ENCODE results near the gene PRKN. TPM values are rescaled to one million over a fixed set of nuclear protein-coding genes. Genes with fewer than 3 reads are reported as not detected.
"Not testable (repeated sequence)": the region's sequence is repeated elsewhere in the genome, so short reads cannot be mapped to it uniquely, and the experiment has no call there.

Gene PRKN
- total RNA-seq, 1 donor = 6.1 TPM

- no peak overlapping the region for H3K4me3 ChIP-seq (ENCODE audit: low read length)
- no peaks in the 10 kb centered on the region for H3K4me1 ChIP-seq (ENCODE audit: insufficient read depth, low read length)
- no peaks in the 10 kb centered on the region for H3K27me3 ChIP-seq (ENCODE audit: insufficient read depth, low read length)
- H3K9me3 ChIP-seq (ENCODE audit: low read depth, low read length) = no peaks in the 10 kb centered on the region
Measured at GRCh38 chr6:161908872-161909271, 818.7 kb downstream of the PRKN start.

- Histone ChIP-seq H3K4me1 (ENCODE audit: insufficient read depth, low read length) (no peaks in the 10 kb centered on the region), H3K4me3 (ENCODE audit: low read length) (no peak overlapping the region), H3K9me3 (ENCODE audit: low read depth, low read length) (no peaks in the 10 kb centered on the region)
Measured at GRCh38 chr6:161906571-161906970, 821.0 kb downstream of the PRKN start.

GRCh38 chr6:161903584-161904212 lies 823.9 kb downstream of the PRKN start:
- Histone ChIP-seq H3K4me1 (ENCODE audit: insufficient read depth, low read length) (no peaks in the 10 kb centered on the region), H3K4me3 (ENCODE audit: low read length) (no peak overlapping the region), H3K9me3 (ENCODE audit: low read depth, low read length) (no peaks in the 10 kb centered on the region), H3K27me3 (ENCODE audit: insufficient read depth, low read length) (no peaks in the 10 kb centered on the region)

More at GRCh38 chr6:161906571-161906970, 821.0 kb downstream of the PRKN start:
- H3K27me3 ChIP-seq (ENCODE audit: insufficient read depth, low read length) = no peaks in the 10 kb centered on the region

GRCh38 chr6:161901740-161902426 lies 825.7 kb downstream of the PRKN start:
- H3K4me1 ChIP-seq (ENCODE audit: insufficient read depth, low read length) = no peaks in the 10 kb centered on the region
- no peaks in the 10 kb centered on the region for H3K9me3 ChIP-seq (ENCODE audit: low read depth, low read length)
- H3K4me3 ChIP-seq (ENCODE audit: low read length) = no peak overlapping the region
- H3K27me3 ChIP-seq (ENCODE audit: insufficient read depth, low read length) = no peaks in the 10 kb centered on the region

GRCh38 chr6:161894436-161894835 lies 833.1 kb downstream of the PRKN start:
- Histone ChIP-seq H3K4me3 (ENCODE audit: low read length) (no peak overlapping the region), H3K27me3 (ENCODE audit: insufficient read depth, low read length) (no peaks in the 10 kb centered on the region), H3K9me3 (ENCODE audit: low read depth, low read length) (no peaks in the 10 kb centered on the region), H3K4me1 (ENCODE audit: insufficient read depth, low read length) (no peaks in the 10 kb centered on the region)

- Histone ChIP-seq H3K4me3 (ENCODE audit: low read length) (no peak overlapping the region), H3K27me3 (ENCODE audit: insufficient read depth, low read length) (no peaks in the 10 kb centered on the region), H3K4me1 (ENCODE audit: insufficient read depth, low read length) (no peaks in the 10 kb centered on the region), H3K9me3 (ENCODE audit: low read depth, low read length) (no peaks in the 10 kb centered on the region)
Measured at GRCh38 chr6:161891542-161891941, 836.0 kb downstream of the PRKN start.

- no peaks in the 10 kb centered on the region for H3K9me3 ChIP-seq (ENCODE audit: low read depth, low read length)
- no peak overlapping the region for H3K4me3 ChIP-seq (ENCODE audit: low read length)
- H3K27me3 ChIP-seq (ENCODE audit: insufficient read depth, low read length) = no peaks in the 10 kb centered on the region
Measured at GRCh38 chr6:161890832-161891297, 836.7 kb downstream of the PRKN start.

GRCh38 chr6:161890133-161890831 lies 837.3 kb downstream of the PRKN start:
- Histone ChIP-seq H3K4me3 (ENCODE audit: low read length) (no peak overlapping the region), H3K4me1 (ENCODE audit: insufficient read depth, low read length) (no peaks in the 10 kb centered on the region), H3K9me3 (ENCODE audit: low read depth, low read length) (no peaks in the 10 kb centered on the region), H3K27me3 (ENCODE audit: insufficient read depth, low read length) (no peaks in the 10 kb centered on the region)

More at GRCh38 chr6:161890832-161891297, 836.7 kb downstream of the PRKN start:
- H3K4me1 ChIP-seq (ENCODE audit: insufficient read depth, low read length) = no peaks in the 10 kb centered on the region

GRCh38 chr6:161889324-161889723 lies 838.2 kb downstream of the PRKN start:
- H3K4me3 ChIP-seq (ENCODE audit: low read length) = no peak overlapping the region
- no peaks in the 10 kb centered on the region for H3K9me3 ChIP-seq (ENCODE audit: low read depth, low read length)
- no peaks in the 10 kb centered on the region for H3K27me3 ChIP-seq (ENCODE audit: insufficient read depth, low read length)
- H3K4me1 ChIP-seq (ENCODE audit: insufficient read depth, low read length) = no peaks in the 10 kb centered on the region

GRCh38 chr6:161886545-161886944 lies 841.0 kb downstream of the PRKN start:
- H3K27me3 ChIP-seq (ENCODE audit: insufficient read depth, low read length); H3K4me1 ChIP-seq (ENCODE audit: insufficient read depth, low read length); H3K9me3 ChIP-seq (ENCODE audit: low read depth, low read length); H3K4me3 ChIP-seq (ENCODE audit: low read length): not testable (repeated sequence)

- no peaks in the 10 kb centered on the region for H3K4me1 ChIP-seq (ENCODE audit: insufficient read depth, low read length)
- no peak overlapping the region for H3K4me3 ChIP-seq (ENCODE audit: low read length)
- no peaks in the 10 kb centered on the region for H3K9me3 ChIP-seq (ENCODE audit: low read depth, low read length)
- H3K27me3 ChIP-seq (ENCODE audit: insufficient read depth, low read length) = no peaks in the 10 kb centered on the region
Measured at GRCh38 chr6:161884782-161885181, 842.8 kb downstream of the PRKN start.

GRCh38 chr6:161882196-161882765 lies 845.3 kb downstream of the PRKN start:
- Histone ChIP-seq H3K4me3 (ENCODE audit: low read length) (no peak overlapping the region), H3K27me3 (ENCODE audit: insufficient read depth, low read length) (no peaks in the 10 kb centered on the region), H3K9me3 (ENCODE audit: low read depth, low read length) (no peaks in the 10 kb centered on the region)

GRCh38 chr6:161880056-161880455 lies 847.5 kb downstream of the PRKN start:
- H3K4me3 ChIP-seq (ENCODE audit: low read length) = no peak overlapping the region
- no peaks in the 10 kb centered on the region for H3K4me1 ChIP-seq (ENCODE audit: insufficient read depth, low read length)
- no peaks in the 10 kb centered on the region for H3K9me3 ChIP-seq (ENCODE audit: low read depth, low read length)

More at GRCh38 chr6:161882196-161882765, 845.3 kb downstream of the PRKN start:
- no peaks in the 10 kb centered on the region for H3K4me1 ChIP-seq (ENCODE audit: insufficient read depth, low read length)

GRCh38 chr6:161876231-161876630 lies 851.3 kb downstream of the PRKN start:
- no peaks in the 10 kb centered on the region for H3K27me3 ChIP-seq (ENCODE audit: insufficient read depth, low read length)
- H3K4me3 ChIP-seq (ENCODE audit: low read length) = no peak overlapping the region
- no peaks in the 10 kb centered on the region for H3K9me3 ChIP-seq (ENCODE audit: low read depth, low read length)
- H3K4me1 ChIP-seq (ENCODE audit: insufficient read depth, low read length) = no peaks in the 10 kb centered on the region

More at GRCh38 chr6:161880056-161880455, 847.5 kb downstream of the PRKN start:
- H3K27me3 ChIP-seq (ENCODE audit: insufficient read depth, low read length) = no peaks in the 10 kb centered on the region
